Activated gamma-delta T cell (primary cell): Measurements from ENCODE around the gene PLEKHA7.
"Not testable (repeated sequence)": the region's sequence is repeated elsewhere in the genome, so short reads cannot be mapped to it uniquely, and the experiment has no call there.

Source experiments
- DNase-seq: peaks from one replicate; lab custom pipeline; 2025; lab: John Stamatoyannopoulos, UW

Gene PLEKHA7

DNA sequence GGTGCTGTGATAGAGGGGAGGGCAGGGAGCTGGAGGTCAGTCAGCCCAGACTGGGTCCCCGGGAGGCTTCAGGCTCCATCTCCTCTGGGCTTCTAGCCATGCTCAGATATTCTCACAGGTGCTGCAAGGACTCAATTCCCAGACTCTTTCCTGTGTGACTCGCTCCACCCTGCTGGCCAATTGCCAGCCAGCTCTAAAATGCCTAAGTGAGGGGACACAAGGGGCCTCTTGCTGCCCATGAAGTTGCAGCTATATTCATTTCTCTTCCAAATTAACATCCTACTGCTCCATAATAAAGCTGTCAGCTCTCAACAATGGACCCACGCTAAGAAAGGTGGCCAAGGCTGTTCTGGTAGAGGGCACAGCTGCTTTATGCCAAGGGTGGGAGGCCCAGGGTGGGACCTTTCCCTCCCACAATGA is 101.5 kb downstream of the PLEKHA7 start:
- DNase-seq = no peak

GRCh38 chr11:16911658-16912057 is 102.6 kb downstream of the PLEKHA7 start:
- DNase-seq = no peak

DNA sequence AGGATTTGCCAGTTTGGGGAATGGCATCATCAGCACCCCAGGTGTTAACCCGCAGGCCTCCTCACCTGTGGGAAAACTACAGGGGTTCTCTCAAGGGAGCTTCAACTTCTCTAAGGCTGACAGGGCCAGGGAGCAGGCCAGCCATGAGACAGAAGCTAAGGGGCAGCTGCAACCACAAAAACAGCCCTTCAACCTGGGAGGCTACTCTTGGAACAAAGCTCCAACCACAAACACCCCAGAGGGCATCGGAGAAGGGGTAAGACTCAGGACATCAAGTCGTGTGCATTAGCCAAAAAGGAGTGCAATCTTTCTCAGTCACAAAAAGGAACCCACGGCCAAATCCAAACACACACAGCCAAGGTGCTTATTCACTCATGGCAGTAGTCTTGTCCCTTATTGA is 103.0 kb downstream of the PLEKHA7 start:
- no peak for DNase-seq

DNA sequence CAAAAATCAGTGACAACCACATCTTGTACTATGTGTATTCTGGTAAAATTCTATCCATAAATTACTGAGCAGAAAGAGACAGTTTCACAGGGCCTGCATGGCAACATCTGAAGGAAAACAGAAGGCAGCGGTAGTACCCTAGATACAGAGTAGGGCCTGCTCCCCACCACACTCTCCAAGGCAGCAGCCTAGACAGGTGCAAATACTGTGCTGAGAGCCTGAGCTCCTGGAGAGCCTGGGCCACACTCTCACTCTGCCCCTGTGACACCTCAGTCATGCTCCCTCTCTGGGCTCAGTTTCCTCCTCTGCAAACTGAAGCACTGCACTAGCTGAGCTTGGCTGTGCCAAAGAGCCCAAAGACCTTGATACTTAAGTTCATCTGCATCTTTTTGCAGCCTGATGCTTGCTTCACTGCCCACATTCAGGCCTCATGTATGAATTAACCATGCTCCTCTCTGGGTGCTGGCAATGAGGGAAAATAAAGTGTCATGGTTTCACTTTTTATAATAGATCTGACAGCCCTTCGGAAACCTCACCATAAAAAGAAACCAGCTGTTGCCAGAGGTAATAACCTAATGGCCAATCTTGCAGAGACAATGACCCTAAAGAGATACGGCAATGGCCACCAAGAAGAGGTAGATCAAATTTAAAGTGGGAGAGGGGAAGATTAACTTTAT is 104.7 kb downstream of the PLEKHA7 start:
- DNase-seq = no peak

DNA sequence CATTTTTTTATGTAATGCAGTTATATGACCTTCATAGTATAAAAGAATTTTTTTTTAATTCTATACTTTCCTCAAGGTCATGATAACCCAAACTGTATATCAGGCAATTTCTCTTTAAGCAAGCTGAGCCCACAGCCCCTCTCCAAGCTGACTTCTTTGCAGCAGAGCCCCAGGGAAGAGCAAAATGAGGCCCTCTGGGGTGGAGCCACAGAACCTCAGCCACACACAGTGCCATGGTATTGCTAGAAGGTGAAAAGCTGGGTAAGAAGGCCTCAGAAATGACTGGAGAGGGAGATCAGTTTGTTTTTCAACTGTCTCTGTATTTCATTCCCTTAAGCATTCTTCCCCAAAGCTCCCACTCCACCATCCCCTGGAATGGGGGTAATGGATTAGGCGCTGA is 108.8 kb downstream of the PLEKHA7 start:
- DNase-seq = no peak

GRCh38 chr11:16904761-16905160 is 109.5 kb downstream of the PLEKHA7 start:
- DNase-seq = not testable (repeated sequence)

DNA sequence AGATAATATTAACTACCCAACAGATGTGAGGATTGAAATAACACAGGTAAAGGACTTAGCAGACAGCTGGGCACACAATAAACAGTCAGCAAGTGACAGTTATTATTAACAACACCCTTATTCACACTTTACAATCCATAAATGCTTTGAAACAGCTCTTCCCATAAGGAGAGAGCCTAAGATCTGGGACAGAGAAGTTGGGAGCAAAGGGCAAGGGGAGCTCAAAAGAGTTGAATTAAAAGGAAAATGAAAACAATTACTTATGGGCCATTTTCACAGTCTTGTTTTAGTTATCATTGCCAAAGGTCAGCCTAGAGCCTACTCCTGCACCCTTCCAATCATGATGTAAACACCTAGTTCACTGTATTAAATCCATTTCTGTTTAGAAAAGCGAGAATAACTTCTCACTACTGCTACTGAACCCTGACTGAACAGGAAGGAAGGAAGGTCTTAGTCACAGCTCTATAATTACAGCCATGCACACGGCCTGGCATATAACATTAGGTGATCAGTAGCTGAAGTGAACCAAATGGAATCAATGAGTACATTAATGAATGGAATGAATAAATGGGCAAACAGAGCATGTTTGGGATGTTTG is 111.3 kb downstream of the PLEKHA7 start:
- no peak for DNase-seq

- DNase-seq = no peak
Observed at GRCh38 chr11:16902182-16902581, 112.0 kb downstream of the PLEKHA7 start.

GRCh38 chr11:16900491-16900890 is 113.7 kb downstream of the PLEKHA7 start:
- DNase-seq = no peak

- no peak for DNase-seq
Observed at GRCh38 chr11:16899708-16900303, 114.4 kb downstream of the PLEKHA7 start.

DNA sequence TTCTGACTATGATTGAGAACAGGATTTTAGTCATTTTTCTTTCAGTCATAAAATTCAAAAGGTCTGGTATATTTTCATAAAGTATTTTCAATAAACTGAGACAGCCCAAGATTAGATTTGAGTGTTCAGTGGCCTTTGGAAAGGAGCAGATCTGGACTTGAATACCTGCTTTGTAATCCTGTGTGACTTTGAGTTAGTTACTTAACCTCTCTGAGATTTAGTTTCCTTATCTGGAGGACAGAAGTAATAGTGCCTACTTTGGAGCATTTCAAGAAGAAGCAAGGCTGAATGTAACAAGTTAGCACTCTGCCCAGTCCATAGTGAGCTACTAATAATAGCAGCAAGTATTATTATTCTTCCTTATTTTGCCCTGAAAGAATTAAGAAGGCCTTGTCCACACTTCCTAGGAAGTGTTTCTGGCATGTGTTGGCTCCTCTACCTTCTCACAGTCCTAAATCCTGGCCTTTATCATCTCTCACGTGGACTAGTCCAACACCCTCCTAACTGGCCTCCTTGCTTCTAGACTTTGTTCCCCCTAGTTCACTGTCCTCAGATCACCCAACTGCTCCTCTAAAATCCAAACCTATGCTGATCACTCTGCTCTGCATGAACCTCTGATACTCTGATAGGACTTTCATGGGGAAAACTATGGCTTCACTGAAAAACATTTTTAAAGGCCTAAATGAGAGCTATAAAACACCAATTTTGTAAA is 115.8 kb downstream of the PLEKHA7 start:
- no peak for DNase-seq

DNA sequence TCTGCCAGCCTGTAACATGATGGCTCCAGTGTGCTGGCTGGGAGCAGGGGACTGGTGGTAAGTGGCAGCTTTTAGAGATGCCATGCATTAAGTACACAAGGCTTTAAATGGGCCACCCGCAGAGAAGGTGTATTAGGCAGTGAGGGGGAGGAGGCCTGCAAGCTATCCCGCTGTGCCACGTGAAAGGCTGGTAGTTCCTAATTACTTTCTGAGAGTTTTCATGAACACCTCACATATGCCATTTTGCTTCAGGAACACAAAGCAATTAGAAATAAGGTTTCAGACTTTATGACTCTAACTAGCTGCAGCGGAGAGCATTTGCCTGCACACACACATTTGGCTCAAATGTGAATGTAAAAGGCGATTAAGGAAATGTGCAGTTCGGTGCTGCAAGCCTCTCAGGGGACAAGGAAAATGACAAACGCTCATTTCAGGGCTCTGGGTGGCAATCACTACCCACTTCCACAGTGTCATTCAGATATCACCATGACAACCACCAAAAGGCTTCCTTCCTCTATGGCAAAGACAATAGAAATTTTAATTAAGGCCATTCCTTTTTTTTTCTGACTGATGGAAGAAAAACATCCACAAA is 116.6 kb downstream of the PLEKHA7 start:
- DNase-seq = no peak

GRCh38 chr11:16896729-16897469 is 117.3 kb downstream of the PLEKHA7 start:
- DNase-seq = no peak

DNA sequence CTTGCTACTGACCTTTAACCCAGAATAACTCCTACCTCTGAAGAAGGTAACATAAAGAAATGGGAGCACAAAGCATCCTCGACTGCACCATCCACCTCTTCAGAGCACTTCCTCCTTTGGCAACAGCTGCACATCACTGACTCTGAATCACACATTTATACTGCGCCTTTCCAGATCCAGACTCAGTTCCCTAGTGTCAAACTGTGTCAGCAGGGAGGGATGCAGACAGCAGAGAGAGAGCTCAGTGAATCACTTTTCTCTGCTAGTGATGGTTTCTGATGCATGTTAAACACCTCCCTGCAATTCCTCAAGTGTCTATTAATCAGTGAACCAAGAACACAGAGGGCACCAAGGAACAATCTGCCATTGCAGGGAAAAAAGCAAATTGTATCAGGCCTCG is 118.9 kb downstream of the PLEKHA7 start:
- DNase-seq = no peak

DNA sequence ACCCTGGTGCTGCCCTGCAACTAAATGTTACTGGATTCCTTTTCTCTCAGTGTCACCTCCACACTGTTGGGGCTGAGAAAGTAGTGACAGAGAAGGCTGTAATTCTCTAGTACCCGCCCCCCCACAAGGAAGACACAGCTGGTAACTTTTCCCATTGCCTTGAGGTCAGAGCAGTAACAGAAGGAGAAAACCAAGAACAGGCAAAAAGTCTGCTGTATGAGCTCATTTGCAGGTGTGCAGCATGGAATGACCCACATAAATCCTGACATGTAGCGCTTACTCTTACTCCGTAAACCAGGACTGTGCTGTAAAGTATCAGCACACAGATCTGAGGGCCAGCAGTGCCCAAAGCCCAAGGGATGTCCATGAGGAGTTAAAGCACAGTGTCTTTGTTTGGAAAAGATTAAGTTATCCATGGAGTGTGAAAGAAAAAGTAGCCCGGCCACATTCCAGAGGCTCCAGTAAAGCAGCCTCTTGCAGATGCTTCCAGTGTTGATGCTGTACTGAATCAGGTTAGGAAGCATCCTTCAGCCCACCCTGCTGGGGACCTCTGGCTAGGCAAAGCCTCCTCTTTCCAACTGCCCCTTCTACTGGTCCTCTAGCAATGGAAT is 120.7 kb downstream of the PLEKHA7 start:
- no peak for DNase-seq

- DNase-seq = no peak
Observed at GRCh38 chr11:16891964-16892363, 122.2 kb downstream of the PLEKHA7 start.

DNA sequence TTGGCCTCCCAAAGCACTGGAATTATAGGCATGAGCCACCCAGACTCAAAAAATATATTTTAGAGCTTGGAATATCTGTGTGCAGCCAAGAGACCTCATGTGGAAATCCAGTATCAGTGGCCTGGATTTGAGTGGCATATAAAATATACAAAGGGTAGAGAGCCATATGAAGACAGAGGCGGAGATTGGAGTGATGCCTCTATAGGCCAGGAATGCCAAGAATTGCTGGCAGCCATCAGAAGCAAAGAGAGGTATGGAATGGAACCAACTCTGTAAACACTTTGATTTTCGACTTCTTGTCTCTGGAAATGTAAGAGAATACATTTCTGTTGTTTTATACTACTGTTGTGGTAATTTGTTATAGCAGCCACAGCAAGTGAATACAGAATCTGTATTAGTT is 123.0 kb downstream of the PLEKHA7 start:
- DNase-seq = no peak

DNA sequence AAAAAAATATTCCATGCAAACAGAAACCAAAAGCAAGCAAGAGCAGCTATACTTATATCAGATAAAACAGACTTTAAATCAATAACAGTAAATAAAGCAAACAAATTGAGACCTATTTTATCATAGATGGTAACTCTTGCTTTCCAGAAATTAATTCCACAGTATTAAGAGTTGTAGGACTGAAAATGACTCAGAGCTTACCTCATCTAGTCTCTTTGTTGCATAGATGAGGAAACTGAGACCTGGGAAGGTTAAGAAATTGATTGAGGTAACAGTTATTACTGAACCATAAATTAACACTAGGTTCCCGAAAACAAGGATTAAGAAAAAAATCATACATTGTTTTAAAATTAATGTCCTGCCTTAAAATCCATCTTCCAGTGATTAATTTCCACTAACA is 123.8 kb downstream of the PLEKHA7 start:
- DNase-seq = no peak

GRCh38 chr11:16889905-16890304 is 124.3 kb downstream of the PLEKHA7 start:
- DNase-seq = no peak

GRCh38 chr11:16889010-16889409 is 125.2 kb downstream of the PLEKHA7 start:
- DNase-seq = not testable (repeated sequence)

- not testable (repeated sequence) for DNase-seq
Observed at GRCh38 chr11:16887887-16888286, 126.3 kb downstream of the PLEKHA7 start.
